Retinal pigment epithelial cell (primary cell): Measurements from ENCODE around the gene PIGN.

ENCODE experiments used
- DNase-seq: peaks from one replicate; pipeline ENCODE4 v3.0.0-alpha.2; 2010; ENCODE audit warnings: low read depth
- H3K4me3 ChIP-seq: 2 replicates; pipeline ENCODE4 v1.5.1; 2011; ENCODE audit warnings: mild to moderate bottlenecking, low read length, control low read depth, moderate library complexity
- CTCF ChIP-seq: conservative IDR thresholded peaks from 2 replicates; pipeline ENCODE4 v1.5.1; 2011; ENCODE audit warnings: low read depth, low read length, control low read depth, inconsistent platforms

Gene PIGN

GRCh38 chr18:62138461-62139235 lies 48.2 kb downstream of the PIGN start:
- no peak for DNase-seq
- TF ChIP-seq CTCF = no peak

GRCh38 chr18:62131301-62131909 lies 55.5 kb downstream of the PIGN start:
- TF ChIP-seq CTCF = peak; percentile 88
- peak; percentile 32 for DNase-seq

More at GRCh38 chr18:62138461-62139235, 48.2 kb downstream of the PIGN start:
- no peak overlapping the region for H3K4me3 ChIP-seq

DNA sequence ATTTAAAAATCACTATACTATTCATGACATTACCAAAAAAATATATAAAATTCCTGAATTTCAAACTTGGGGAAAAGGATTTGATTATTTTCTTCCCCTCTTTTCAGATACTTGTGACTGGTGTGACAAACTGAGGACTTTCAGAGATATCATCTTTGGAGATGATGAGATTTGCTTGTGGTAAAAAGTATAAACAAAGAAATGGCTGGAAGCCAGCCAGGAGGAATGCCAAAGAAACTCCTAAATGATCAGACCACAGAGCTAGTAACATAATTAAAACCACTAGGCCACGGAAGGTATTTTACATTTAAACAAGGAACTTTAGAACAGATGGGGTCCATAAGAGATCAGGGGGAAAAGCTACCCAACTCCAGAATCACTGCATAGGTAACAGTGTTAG lies 58.7 kb downstream of the PIGN start:
- no peak for DNase-seq
- TF ChIP-seq CTCF = no peak
- no peak overlapping the region for H3K4me3 ChIP-seq

More at GRCh38 chr18:62131301-62131909, 55.5 kb downstream of the PIGN start:
- no peak overlapping the region for H3K4me3 ChIP-seq

GRCh38 chr18:62126737-62127136 lies 60.1 kb downstream of the PIGN start:
- H3K4me3 ChIP-seq = no peak overlapping the region
- no peak for DNase-seq
- TF ChIP-seq CTCF = no peak

DNA sequence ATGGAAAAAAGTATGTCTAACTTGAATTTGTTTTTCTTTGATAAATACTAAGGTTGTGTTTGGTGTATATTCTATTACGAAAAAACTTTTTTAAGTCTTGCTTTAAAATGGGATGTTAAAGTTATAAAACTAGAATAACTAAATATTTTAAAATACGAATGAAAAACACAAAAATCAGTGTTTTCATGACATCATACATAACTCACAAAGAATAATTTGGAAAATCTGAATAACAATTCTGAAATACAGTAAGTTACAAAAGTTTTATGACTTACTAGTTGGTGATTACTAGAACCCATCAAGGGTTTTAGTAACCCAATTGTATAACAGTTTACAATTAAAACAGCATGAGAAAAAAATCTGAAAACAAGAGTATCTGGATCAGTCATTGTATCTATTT lies 61.2 kb downstream of the PIGN start:
- DNase-seq = no peak
- no peak overlapping the region for H3K4me3 ChIP-seq
- TF ChIP-seq CTCF = no peak

GRCh38 chr18:62122330-62122729 lies 64.5 kb downstream of the PIGN start:
- TF ChIP-seq CTCF = no peak
- no peak overlapping the region for H3K4me3 ChIP-seq
- no peak for DNase-seq

- no peak overlapping the region for H3K4me3 ChIP-seq
- no peak for DNase-seq
- no peak for TF ChIP-seq CTCF
Measured at GRCh38 chr18:62119884-62120283, 67.0 kb downstream of the PIGN start.
